K562 (cell line): ENCODE results near the gene UGT1A3. TPM values are rescaled to one million over a fixed set of nuclear protein-coding genes. Genes with fewer than 3 reads are reported as not detected.

ENCODE experiments used
- ATAC-seq: fragments of 200-7000 bp; cut with Tn5 transposase; 3 replicates; pipeline ENCODE4 v1.9.1; 2020; ENCODE audit warnings: moderate library complexity
- BruUV-seq: library from RNA; stranded (reverse); fragments of 400-500 nt; replicated peaks from 2 replicates; lab custom pipeline; 2021; lab: Mats Ljungman, UMichigan
- CTCF ChIA-PET: fragments of 300-600 bp; formaldehyde crosslinking; extraction: SDS; loops from one replicate; lab custom pipeline; 2021; ENCODE audit warnings: low intra/inter-chr PET ratio; lab: Yijun Ruan, JAX
- POLR2A ChIA-PET: fragments of 300-600, 350-650 bp; sonication (Branson Sonifier 250); formaldehyde crosslinking; extraction: SDS; loops from one replicate; lab custom pipeline; 2021; ENCODE audit warnings: antibody characterized with exemption, inconsistent platforms; lab: Yijun Ruan, JAX
- DNase-seq, 4 experiments: peaks; one replicate each; pipeline versions ENCODE4 v3.0.0 to v3.0.0-alpha.2; 2011 to 2018; ENCODE audit warnings: low spot score in 3 of 4, mixed read lengths in 3 of 4; ENCODE audit errors: extremely low read depth in 1 of 4
- FAIRE-seq: peaks from 2 replicates; lab custom pipeline; 2011; peaks lifted over from hg19 to GRCh38; lab: Jason Lieb, UNC
- H2AFZ ChIP-seq: 2 replicates; pipeline ENCODE4 v1.6.0; 2011; ENCODE audit warnings: low read depth, low read length, control low read depth, inconsistent platforms
- H3K27ac ChIP-seq: fragments of 200-600 bp; 3 replicates; pipeline ENCODE4 v1.8.0; 2011; ENCODE audit warnings: low read depth, mild to moderate bottlenecking, control low read depth, inconsistent platforms, low read length, moderate library complexity, mixed read lengths; ENCODE audit errors: extremely low read depth
- H3K27me3 ChIP-seq, 2 experiments: fragments of 300-600 bp in 1 of 2; 2 replicates in 1 of 2; 3 replicates in 1 of 2; pipeline versions ENCODE4 v1.6.0 to v1.8.0; 2011; ENCODE audit warnings: inconsistent platforms in 2 of 2, low read length in 2 of 2, mild to moderate bottlenecking in 1 of 2, mixed read lengths in 1 of 2, moderate library complexity in 1 of 2; ENCODE audit not compliant: control insufficient read depth in 2 of 2, insufficient read depth in 2 of 2
- H3K36me3 ChIP-seq: fragments of 300-600 bp; 3 replicates; pipeline ENCODE4 v1.8.0; 2011; ENCODE audit warnings: mild to moderate bottlenecking, low read length, inconsistent platforms; ENCODE audit not compliant: control insufficient read depth, insufficient read depth
- H3K4me1 ChIP-seq, 2 experiments: fragments of 200-600 bp in 1 of 2; replicated peaks in 1 of 2; 2 replicates in 1 of 2; 3 replicates in 1 of 2; pipeline versions ENCODE4 v1.5.1 to v1.8.0; 2011; ENCODE audit warnings: inconsistent platforms in 2 of 2, low read length in 2 of 2, mild to moderate bottlenecking in 1 of 2, mixed read lengths in 1 of 2, moderate library complexity in 1 of 2; ENCODE audit not compliant: control insufficient read depth in 2 of 2, insufficient read depth in 2 of 2
- H3K4me2 ChIP-seq: 2 replicates; pipeline ENCODE4 v1.6.1; 2011; ENCODE audit warnings: low read length, control low read depth, inconsistent platforms, mixed read lengths; ENCODE audit not compliant: insufficient read depth
- H3K4me3 ChIP-seq: fragments of 200-600 bp; sonication (generic), shearing (Covaris generic); 2 replicates; pipeline ENCODE4 v1.5.1; 2016; ENCODE audit warnings: control low read depth, inconsistent platforms
- H3K79me2 ChIP-seq: fragments of 200-600 bp; 3 replicates; pipeline ENCODE4 v1.8.0; 2011; ENCODE audit warnings: low read length, inconsistent platforms; ENCODE audit not compliant: control insufficient read depth, insufficient read depth
- H3K9ac ChIP-seq, 2 experiments: 2 replicates each; pipeline versions ENCODE4 v1.6.0 to v1.6.1; 2011; ENCODE audit warnings: low read depth in 2 of 2, low read length in 2 of 2, control low read depth in 1 of 2, inconsistent platforms in 1 of 2, mild to moderate bottlenecking in 1 of 2, mixed read lengths in 1 of 2; ENCODE audit not compliant: insufficient read depth in 1 of 2
- H3K9me1 ChIP-seq: one replicate; pipeline ENCODE4 v1.6.0; 2011; ENCODE audit warnings: inconsistent platforms, mild to moderate bottlenecking, low read length, moderate library complexity; ENCODE audit not compliant: control insufficient read depth, insufficient read depth
- H3K9me3 ChIP-seq: replicated peaks from 2 replicates; pipeline ENCODE4 v1.5.1; 2011; ENCODE audit warnings: low read depth, low read length, inconsistent platforms; ENCODE audit not compliant: control insufficient read depth, insufficient read depth
- H4K20me1 ChIP-seq: replicated peaks from 2 replicates; pipeline ENCODE4 v1.6.1; 2011; ENCODE audit warnings: low read length, inconsistent platforms, mixed read lengths; ENCODE audit not compliant: control insufficient read depth, insufficient read depth
- CREBBP ChIP-seq: IDR thresholded peaks from one replicate; pipeline ENCODE4 v1.6.1; 2012; ENCODE audit warnings: low read depth, mild to moderate bottlenecking, control low read depth, inconsistent platforms, low read length
- ILK ChIP-seq: fragments of 450-650 bp; IDR thresholded peaks from 2 replicates; pipeline ENCODE4 v1.6.1; 2016; ENCODE audit warnings: missing genetic modification characterization, low read depth, mild to moderate bottlenecking, missing compliant biosample characterization, moderate library complexity, borderline replicate concordance
- NCOA2 ChIP-seq, 2 experiments: fragments of 450-650 bp; IDR thresholded peaks; 2 replicates each; pipeline ENCODE4 v1.6.1; 2018; ENCODE audit warnings: mild to moderate bottlenecking in 2 of 2, moderate library complexity in 1 of 2; ENCODE audit not compliant: partially characterized antibody in 2 of 2
- NR1H2 ChIP-seq: sonication (generic); formaldehyde crosslinking; IDR thresholded peaks from 2 replicates; pipeline ENCODE4 v1.4.0; 2020; ENCODE audit warnings: mild to moderate bottlenecking, missing genetic modification reagents
- PCBP1 ChIP-seq: fragments of 200-400 bp; formaldehyde crosslinking; IDR thresholded peaks from 2 replicates; pipeline ENCODE4 v1.6.1; 2018; ENCODE audit warnings: mild to moderate bottlenecking, low read depth, low read length; ENCODE audit not compliant: poor library complexity, severe bottlenecking
- ZBTB26 ChIP-seq: fragments of 450-650 bp; formaldehyde crosslinking; IDR thresholded peaks from 2 replicates; pipeline ENCODE4 v1.4.0; 2022; ENCODE audit warnings: missing genetic modification characterization
- WGBS: fragments of 100-300 bp; shearing (Covaris generic); methylation state at CpG from one replicate; pipeline ENCODE4 v1.1.6; 2016; ENCODE audit warnings: low coverage, mixed read lengths; ENCODE audit not compliant: insufficient coverage; ENCODE audit errors: missing lambda C conversion rate; 5-methylcytosine and 5-hydroxymethylcytosine counted together
- in situ Hi-C: fragments of 300-500 bp; cut with MboI; formaldehyde crosslinking; loops from 4 replicates; pipeline ENCODE4 v1.15.0; 2018; ENCODE audit warnings: inconsistent platforms, mixed read lengths
- intact Hi-C: fragments of 100-400 bp; cut with micrococcal nuclease; formaldehyde crosslinking; loops from 2 replicates; pipeline ENCODE4 v1.14.2; 2022
- polyA plus RNA-seq, 8 experiments: library from polyadenylated mRNA; depleted of rRNA in 4 of 8; stranded (reverse) in 5 of 8; unstranded in 3 of 8; fragments of >200 nt; fragmentation: Nextera tagmentation in 2 of 8; fragmentation: Illumina TruSeq in 1 of 8; extraction: Ambion mirVana in 2 of 8; extraction: Trizol in 1 of 8; gene quantifications; 2 replicates each; pipeline versions ENCODE4 v1.2.1 to v1.2.3, GENCODE V29; 2011 to 2014; ENCODE audit warnings: inconsistent platforms in 1 of 8, missing spikeins in 1 of 8
- total RNA-seq, 7 experiments: library from RNA; depleted of rRNA in 6 of 7; stranded (reverse); fragments of >200 nt in 6 of 7; fragmentation: Illumina TruSeq in 2 of 7; extraction: Trizol in 2 of 7; gene quantifications; 2 replicates each; pipeline versions ENCODE4 v1.2.1 to v1.2.3, GENCODE V29; 2011 to 2021; ENCODE audit warnings: low replicate concordance in 1 of 7

UGT1A3 gene
- total and polyA plus RNA-seq, 9 of the 15 experiments (the other 6 are each of a cell fraction or from before 2014, with no cell fraction given): not detected

- TF ChIP-seq NR1H2 (CRISPR knock-in tag): no peak
- no peak for TF ChIP-seq NCOA2 (IDR thresholded peaks at IDR 0.05; ENCODE audit: partially characterized antibody in 2 of 2)
- TF ChIP-seq CREBBP: no peak
- ATAC-seq: no peak
- intact Hi-C loops: loop anchor here (10.0 kb wide), 1 partner anchor 128 kb away; no protein-coding TSS in a partner anchor
- DNase-seq: no peak
- in situ Hi-C loops: no loop called here
- 0 out of 5 replicates have a peak, but pooled peaks cover 0 to 3% of the 10 kb centered on the region in 2 experiments for H3K4me1 ChIP-seq
- ChIA-PET CTCF (no interaction called here), POLR2A (no interaction called here)
- no peaks in the 10 kb centered on the region for H3K9me3 ChIP-seq
- no peaks in the 10 kb centered on the region for H3K36me3 ChIP-seq
- no peak overlapping the region for H3K4me2 ChIP-seq
- no peaks in the 10 kb centered on the region for H3K79me2 ChIP-seq
- no peak overlapping the region for H3K27ac ChIP-seq
- H2AFZ ChIP-seq: no peak overlapping the region
- no peak for FAIRE-seq
- no TSS peak for BruUV-seq
- H3K27me3 ChIP-seq: peaks cover 0 to 20% of the 10 kb centered on the region in 2 experiments; a peak in 2 of 5 replicates
- no peaks in the 10 kb centered on the region for H3K9me1 ChIP-seq
- H3K9ac ChIP-seq: no peak overlapping the region
- H3K4me3 ChIP-seq: no peak overlapping the region
- no peaks in the 10 kb centered on the region for H4K20me1 ChIP-seq
- 2% methylated on average over 7 of the region's 7 CpGs for WGBS
Measured at GRCh38 chr2:233713262-233713615, 15.6 kb upstream of the UGT1A3 start.

DNA sequence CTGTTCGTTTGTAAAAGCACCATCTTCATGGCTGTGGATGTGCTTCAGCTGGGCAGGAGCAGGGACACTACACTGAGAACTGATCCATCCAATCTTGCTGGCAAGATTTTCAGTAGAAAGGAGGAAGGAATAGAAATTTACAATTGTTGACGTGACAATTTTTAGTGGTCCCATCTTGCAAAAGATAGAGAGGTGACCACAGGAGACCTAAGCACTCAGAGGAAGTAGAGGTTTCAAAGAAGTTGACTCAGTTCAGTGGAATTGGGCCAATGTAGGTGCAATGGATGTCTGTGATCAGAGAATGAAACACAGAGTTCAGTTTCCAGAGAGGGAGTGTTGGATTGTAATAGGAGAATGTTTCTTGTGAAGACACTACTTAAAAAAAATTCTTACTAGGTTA lies 14.7 kb upstream of the UGT1A3 start:
- no peaks in the 10 kb centered on the region for H3K36me3 ChIP-seq
- no peaks in the 10 kb centered on the region for H4K20me1 ChIP-seq
- H3K9me1 ChIP-seq: no peaks in the 10 kb centered on the region
- DNase-seq (no peak), ATAC-seq (no peak), FAIRE-seq (no peak)
- CTCF ChIA-PET: no interaction called here
- no peak overlapping the region for H3K27ac ChIP-seq
- 0 out of 5 replicates have a peak, but pooled peaks cover 0 to 3% of the 10 kb centered on the region in 2 experiments for H3K4me1 ChIP-seq
- POLR2A ChIA-PET: no interaction called here
- intact Hi-C loops: loop anchor here (10.0 kb wide), 1 partner anchor 129 kb away; no protein-coding TSS in a partner anchor
- no peaks in the 10 kb centered on the region for H3K79me2 ChIP-seq
- no peak overlapping the region for H3K9ac ChIP-seq
- in situ Hi-C loops: no loop called here
- H3K9me3 ChIP-seq: no peaks in the 10 kb centered on the region
- no peak overlapping the region for H3K4me2 ChIP-seq
- no TSS peak for BruUV-seq
- H3K4me3 ChIP-seq: no peak overlapping the region
- no peak overlapping the region for H2AFZ ChIP-seq
- WGBS: 0% methylated on average over 2 of the region's 2 CpGs
- H3K27me3 ChIP-seq: peaks cover 0 to 20% of the 10 kb centered on the region in 2 experiments; a peak in 2 of 5 replicates
- TF ChIP-seq ZBTB26 (CRISPR knock-in tag): no peak
- no peak for TF ChIP-seq PCBP1
- TF ChIP-seq ILK: no peak
